GM19467 (cell line): ENCODE results near the gene STK33.

ENCODE experiments used
- ATAC-seq: cut with Tn5 transposase; IDR thresholded peaks from one replicate; pipeline ENCODE4 v1.9.1; 2021; ENCODE audit warnings: mild to moderate bottlenecking, moderate library complexity; ENCODE audit not compliant: unreplicated experiment

STK33 gene

DNA sequence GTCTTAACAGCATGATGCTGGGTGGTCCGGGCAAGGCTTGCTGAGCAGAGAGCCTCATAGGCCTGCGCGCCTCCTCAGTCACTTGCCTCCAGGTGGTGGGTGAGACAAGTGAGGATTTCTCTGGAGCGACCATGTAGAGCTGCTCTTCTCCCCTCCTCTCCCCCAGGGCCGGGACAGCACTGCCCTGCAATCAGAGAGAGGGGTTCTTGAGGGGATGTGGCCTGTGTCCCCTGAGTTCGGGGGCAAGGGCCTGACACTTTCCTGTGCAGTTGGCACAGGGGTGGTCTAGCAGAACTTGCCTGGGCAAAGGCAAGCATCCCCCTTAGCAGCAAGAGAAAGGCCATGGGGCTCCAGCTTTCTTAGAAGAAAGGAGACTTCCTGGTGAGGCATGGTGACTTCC lies 234.5 kb downstream of the STK33 start:
- ATAC-seq, result no peak

GRCh38 chr11:8357891-8358566 lies 236.0 kb downstream of the STK33 start:
- no peak for ATAC-seq

- no peak for ATAC-seq
These were observed 236.5 kb downstream of the STK33 start for GRCh38 chr11:8357505-8357888.

- no peak for ATAC-seq
These were observed 237.1 kb downstream of the STK33 start for GRCh38 chr11:8356721-8357504.

DNA sequence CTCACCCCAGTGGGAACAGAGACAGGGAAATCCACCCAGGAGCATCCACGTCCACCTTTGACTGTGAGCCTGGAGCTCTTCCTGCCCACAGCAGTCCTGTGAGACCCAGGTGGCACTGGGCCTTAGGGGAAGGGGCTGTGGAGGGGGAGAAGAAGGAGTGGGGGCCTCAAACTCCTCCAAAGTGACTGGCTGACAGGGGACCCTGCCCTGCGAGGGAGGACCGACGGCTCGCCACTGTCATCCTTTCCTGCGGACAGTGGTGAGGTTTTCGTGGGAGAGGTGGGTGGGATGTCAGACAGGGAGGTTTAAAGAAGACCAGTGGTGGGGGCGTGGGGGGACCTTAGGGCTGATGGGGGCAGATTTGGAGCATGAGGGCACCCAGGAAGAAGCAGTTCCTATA lies 237.8 kb downstream of the STK33 start:
- ATAC-seq, result no peak

DNA sequence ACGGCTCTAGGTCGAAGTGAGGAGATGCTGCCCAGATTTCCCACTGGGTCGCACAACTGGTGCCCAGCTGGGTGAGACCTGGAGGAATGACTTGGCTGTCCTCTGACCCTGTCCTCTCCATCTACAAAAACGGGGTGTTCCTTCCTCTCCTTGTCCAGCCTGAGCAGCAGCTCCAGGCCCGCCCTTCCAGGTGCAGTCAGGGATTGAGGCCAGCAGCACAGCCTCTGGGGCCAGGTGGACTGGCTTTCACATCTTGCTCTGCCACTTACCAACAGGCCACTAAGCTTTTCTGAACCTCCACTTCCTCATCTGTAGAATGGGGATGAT lies 238.6 kb downstream of the STK33 start:
- ATAC-seq, result no peak

GRCh38 chr11:8354622-8355415 lies 239.2 kb downstream of the STK33 start:
- no peak for ATAC-seq

DNA sequence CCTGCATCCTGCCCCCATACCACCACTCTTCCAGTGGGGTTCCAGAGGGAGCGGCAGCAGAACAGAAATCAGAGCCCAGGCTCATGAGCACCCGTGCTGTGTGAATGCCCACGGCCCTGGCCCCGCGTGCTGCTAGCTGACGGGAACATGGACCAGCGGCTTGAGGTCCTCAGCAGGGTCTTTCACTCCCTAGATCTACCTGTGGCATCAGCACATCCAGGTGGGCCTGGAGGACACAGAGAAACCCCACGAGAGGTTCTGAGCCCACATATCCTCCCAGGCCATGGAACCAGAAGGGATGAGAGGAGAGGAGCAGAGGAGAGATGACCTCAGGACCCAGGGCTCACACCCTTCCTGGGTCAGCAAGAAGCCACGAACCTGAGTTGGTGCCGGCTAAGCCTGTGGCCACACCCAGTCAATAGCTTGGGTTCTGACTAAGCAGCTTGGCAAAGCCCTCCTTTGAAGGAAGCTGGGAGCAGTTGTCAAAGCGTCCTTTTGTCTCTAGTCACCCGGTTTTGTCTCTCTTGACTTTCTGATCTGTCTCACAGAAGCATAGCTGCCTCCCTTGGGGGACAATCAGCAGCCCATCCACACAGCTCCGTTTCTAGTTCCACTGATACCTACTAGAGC lies 241.0 kb downstream of the STK33 start:
- no peak for ATAC-seq

DNA sequence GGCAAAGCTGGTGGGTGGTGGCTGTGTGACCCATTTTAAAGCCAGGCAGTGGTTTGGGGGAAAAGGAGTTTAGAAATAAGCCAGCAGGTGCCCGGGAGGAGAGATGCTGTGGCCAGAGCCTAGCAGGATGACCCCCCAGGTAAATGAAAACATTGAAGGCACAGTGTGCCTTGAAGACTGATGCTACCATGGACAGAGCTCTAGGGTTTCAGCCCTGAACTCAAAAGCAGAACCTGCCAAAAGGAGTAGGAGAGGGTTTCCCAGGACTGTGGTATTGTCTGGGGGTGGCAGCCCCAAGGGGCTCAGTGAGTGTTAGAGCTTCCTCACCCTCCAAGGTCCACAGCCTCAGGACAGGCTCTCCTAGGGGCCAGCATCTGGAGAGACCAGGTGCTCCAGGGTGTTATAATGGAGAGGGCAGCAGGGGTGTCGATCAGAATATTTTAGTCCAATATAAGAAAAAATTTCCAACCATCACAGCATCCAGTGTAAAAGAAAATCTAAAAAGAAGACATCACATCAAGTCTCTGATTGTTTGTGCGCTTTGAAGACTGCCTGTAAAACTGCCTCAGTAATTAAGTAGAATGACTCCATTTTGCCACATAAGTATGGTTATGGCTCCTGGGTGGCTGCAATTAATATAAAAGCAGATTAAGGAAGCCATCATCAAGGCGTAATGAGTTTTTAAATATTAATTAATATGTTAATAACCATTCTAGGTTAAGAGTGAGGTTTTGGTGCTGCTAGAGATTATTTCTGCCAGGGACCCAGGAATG lies 241.7 kb downstream of the STK33 start:
- ATAC-seq, result no peak

- ATAC-seq, result no peak
These were observed 242.8 kb downstream of the STK33 start for GRCh38 chr11:8351223-8351622.

DNA sequence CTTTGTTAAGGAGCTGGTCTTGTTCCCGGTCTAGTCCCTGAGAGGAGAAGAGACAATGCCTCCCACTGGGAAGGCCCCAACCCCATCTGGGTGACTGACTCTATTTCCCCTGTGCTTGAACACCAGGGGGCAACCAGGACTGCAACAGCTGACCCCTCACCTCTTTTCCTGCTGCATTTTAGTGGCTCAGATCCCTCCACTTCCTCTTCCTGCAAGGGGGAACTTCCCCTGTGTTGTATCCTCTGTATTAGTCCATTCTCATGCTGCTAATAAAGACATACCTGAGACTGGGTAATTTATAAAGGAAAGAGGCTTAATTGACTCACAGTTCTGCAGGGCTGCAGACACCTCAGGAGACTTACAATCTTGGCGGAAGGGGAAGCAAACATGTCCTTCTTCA lies 246.1 kb downstream of the STK33 start:
- no peak for ATAC-seq

GRCh38 chr11:8346157-8346755 lies 247.8 kb downstream of the STK33 start:
- no peak for ATAC-seq

GRCh38 chr11:8345179-8345578 lies 248.8 kb downstream of the STK33 start:
- ATAC-seq, result no peak

GRCh38 chr11:8344346-8344745 lies 249.7 kb downstream of the STK33 start:
- ATAC-seq, result no peak

DNA sequence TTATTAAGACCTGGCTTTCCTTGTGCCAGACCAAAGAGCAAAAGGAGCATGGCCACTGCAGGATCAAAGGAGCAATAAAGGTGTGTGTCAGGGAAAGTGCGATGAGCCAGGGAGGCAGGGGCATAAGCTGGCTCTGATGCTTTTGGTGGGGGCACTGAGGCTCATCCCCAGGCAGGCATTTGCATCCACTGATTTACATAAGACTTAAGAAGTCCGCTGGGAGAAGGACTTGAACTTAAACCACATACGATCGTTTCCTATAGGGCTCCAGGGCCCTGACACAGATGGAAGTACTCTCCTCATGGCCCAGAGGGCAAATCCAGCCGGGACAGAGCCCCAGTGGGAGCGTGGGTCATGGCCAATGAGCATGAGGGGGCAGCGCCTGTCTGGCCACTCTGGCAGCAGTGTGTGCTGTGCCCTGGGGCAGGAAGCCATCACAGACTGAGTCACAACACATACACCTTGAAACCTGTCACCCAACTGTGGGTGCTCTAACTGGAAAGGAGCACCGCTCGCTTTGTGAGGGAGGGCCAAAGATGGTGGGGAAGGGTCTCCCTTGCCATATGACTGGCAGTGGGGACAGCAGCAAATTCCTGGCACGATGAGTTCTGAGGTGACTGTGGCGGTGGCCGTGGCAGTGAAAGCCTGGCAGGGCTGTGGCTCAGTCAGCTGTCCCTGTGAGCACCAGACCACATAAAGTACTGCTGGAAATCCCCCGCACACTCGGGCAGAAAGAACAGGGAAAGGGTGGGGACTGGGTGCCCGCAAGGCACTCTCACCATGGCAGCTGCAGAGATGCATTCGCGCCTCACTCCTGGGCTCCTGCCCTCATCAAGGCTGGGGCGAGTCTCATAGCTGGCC lies 251.0 kb downstream of the STK33 start:
- ATAC-seq, result peak; percentile 50

DNA sequence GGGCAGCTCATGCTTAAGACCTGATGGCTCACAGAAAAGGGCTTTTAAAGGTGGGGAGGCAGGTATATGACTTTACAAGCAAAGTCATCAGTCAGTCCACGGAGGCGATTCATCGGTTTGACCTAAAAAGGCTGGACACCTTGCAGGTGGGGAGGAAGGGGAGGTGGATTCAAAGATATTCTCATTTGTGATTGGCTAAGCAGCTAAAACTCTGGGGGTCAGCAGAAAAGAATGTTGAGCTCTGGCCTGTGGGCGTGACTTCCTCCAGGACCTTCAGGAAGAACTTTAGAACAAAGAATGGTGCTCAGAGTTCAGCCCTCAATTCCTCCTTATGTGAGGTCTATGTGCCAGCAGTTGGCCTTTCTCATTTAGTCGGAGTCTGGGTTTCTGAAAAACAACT lies 252.0 kb downstream of the STK33 start:
- no peak for ATAC-seq
